ENCODE data around the gene ABI3BP. TPM values are rescaled to one million over a fixed set of nuclear protein-coding genes. Genes with fewer than 3 reads are reported as not detected.

ABI3BP gene
- polyA plus RNA-seq, 3 donors: not detected

- Mint-ChIP-seq H3K27me3 (ENCODE audit: low read depth in 3 of 3) (peaks cover 3 to 7% (median 5%) of the 10 kb centered on the region in 3 donors), H3K9me3 (no peaks in the 10 kb centered on the region), H3K27ac (no peak overlapping the region), H3K4me3 (no peak overlapping the region), H3K4me1 (peaks cover 1% of the 10 kb centered on the region), H3K36me3 (no peaks in the 10 kb centered on the region)
- Histone ChIP-seq H3K4me1 (ENCODE audit: control insufficient read depth in 1 of 2, insufficient read depth in 2 of 2, low read length in 2 of 2) (no peaks in the 10 kb centered on the region), H3K27ac (ENCODE audit: low read depth in 1 of 2, low read length in 2 of 2) (no peak overlapping the region), H2AFZ (ENCODE audit: insufficient read depth, low read depth, low read length, poor library complexity, severe bottlenecking) (no peak overlapping the region), H3K4me2 (replicated peaks; ENCODE audit: extremely low read depth, low read length, poor library complexity, severe bottlenecking) (no peak overlapping the region), H3K27me3 (ENCODE audit: control insufficient read depth in 2 of 2, insufficient read depth in 2 of 2, low read length in 2 of 2) (no peaks in the 10 kb centered on the region), H3K36me3 (replicated peaks in 1 of 2; ENCODE audit: control insufficient read depth in 1 of 2, insufficient read depth in 2 of 2, low read length in 2 of 2) (no peaks in the 10 kb centered on the region), H3K79me2 (ENCODE audit: insufficient read depth, low read length) (no peaks in the 10 kb centered on the region), H3K9me3 (replicated peaks in 1 of 2; ENCODE audit: control insufficient read depth in 1 of 2, insufficient read depth in 1 of 2, low read length in 2 of 2) (no peaks in the 10 kb centered on the region), H3K9ac (ENCODE audit: insufficient read depth, low read length, poor library complexity, severe bottlenecking) (no peak overlapping the region), H3K4me3 (replicated peaks in 1 of 3; ENCODE audit: low read depth in 2 of 3, low read length in 3 of 3) (no peak overlapping the region), H4K20me1 (ENCODE audit: insufficient read depth, low read length) (no peaks in the 10 kb centered on the region)
- TF ChIP-seq, protein P1, sequence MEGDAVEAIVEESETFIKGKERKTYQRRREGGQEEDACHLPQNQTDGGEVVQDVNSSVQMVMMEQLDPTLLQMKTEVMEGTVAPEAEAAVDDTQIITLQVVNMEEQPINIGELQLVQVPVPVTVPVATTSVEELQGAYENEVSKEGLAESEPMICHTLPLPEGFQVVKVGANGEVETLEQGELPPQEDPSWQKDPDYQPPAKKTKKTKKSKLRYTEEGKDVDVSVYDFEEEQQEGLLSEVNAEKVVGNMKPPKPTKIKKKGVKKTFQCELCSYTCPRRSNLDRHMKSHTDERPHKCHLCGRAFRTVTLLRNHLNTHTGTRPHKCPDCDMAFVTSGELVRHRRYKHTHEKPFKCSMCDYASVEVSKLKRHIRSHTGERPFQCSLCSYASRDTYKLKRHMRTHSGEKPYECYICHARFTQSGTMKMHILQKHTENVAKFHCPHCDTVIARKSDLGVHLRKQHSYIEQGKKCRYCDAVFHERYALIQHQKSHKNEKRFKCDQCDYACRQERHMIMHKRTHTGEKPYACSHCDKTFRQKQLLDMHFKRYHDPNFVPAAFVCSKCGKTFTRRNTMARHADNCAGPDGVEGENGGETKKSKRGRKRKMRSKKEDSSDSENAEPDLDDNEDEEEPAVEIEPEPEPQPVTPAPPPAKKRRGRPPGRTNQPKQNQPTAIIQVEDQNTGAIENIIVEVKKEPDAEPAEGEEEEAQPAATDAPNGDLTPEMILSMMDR (IDR thresholded peaks at IDR 0.05): no peak
- WGBS (ENCODE audit: insufficient coverage): 0% methylated on average over 1 of the region's 2 CpGs
- DNase-seq: no peak
- intact Hi-C loops (cut with micrococcal nuclease): no loop called here
Observed at GRCh38 chr3:100864471-100865250, 128.6 kb downstream of the ABI3BP start.

GRCh38 chr3:100857863-100858262 is 135.4 kb downstream of the ABI3BP start:
- Mint-ChIP-seq H3K36me3 (no peaks in the 10 kb centered on the region), H3K27me3 (ENCODE audit: low read depth in 3 of 3) (no peaks in the 10 kb centered on the region), H3K4me1 (no peaks in the 10 kb centered on the region), H3K27ac (no peak overlapping the region), H3K4me3 (no peak overlapping the region), H3K9me3 (peaks cover 0 to 1% (median 0%) of the 10 kb centered on the region in 7 donors)
- H3K4me1 ChIP-seq (ENCODE audit: control insufficient read depth in 1 of 2, insufficient read depth in 2 of 2, low read length in 2 of 2): no peaks in the 10 kb centered on the region
- intact Hi-C loops (cut with micrococcal nuclease): no loop called here
- no peak overlapping the region for H3K27ac ChIP-seq (ENCODE audit: low read depth in 1 of 2, low read length in 2 of 2)
- no peak for DNase-seq
- H4K20me1 ChIP-seq (ENCODE audit: insufficient read depth, low read length): no peaks in the 10 kb centered on the region
- no CpG with 5 or more reads among the region's 2 CpGs for WGBS (ENCODE audit: insufficient coverage)
- no peaks in the 10 kb centered on the region for H3K9me3 ChIP-seq (replicated peaks in 1 of 2; ENCODE audit: control insufficient read depth in 1 of 2, insufficient read depth in 1 of 2, low read length in 2 of 2)
- no peaks in the 10 kb centered on the region for H3K36me3 ChIP-seq (replicated peaks in 1 of 2; ENCODE audit: control insufficient read depth in 1 of 2, insufficient read depth in 2 of 2, low read length in 2 of 2)
- TF ChIP-seq, protein P1 (IDR thresholded peaks at IDR 0.05): no peak
- no peaks in the 10 kb centered on the region for H3K27me3 ChIP-seq (ENCODE audit: control insufficient read depth in 2 of 2, insufficient read depth in 2 of 2, low read length in 2 of 2)
- H3K4me3 ChIP-seq (replicated peaks in 1 of 3; ENCODE audit: low read depth in 2 of 3, low read length in 3 of 3): no peak overlapping the region
- H3K4me2 ChIP-seq (replicated peaks; ENCODE audit: extremely low read depth, low read length, poor library complexity, severe bottlenecking): no peak overlapping the region
- no peaks in the 10 kb centered on the region for H3K79me2 ChIP-seq (ENCODE audit: insufficient read depth, low read length)
- no peak overlapping the region for H3K9ac ChIP-seq (ENCODE audit: insufficient read depth, low read length, poor library complexity, severe bottlenecking)
- H2AFZ ChIP-seq (ENCODE audit: insufficient read depth, low read depth, low read length, poor library complexity, severe bottlenecking): no peak overlapping the region

Data from CD14-positive monocyte (primary cell).